IMR-90 (cell line): ENCODE measurements around the gene NRIP3. TPM values are rescaled to one million over a fixed set of nuclear protein-coding genes. Genes with fewer than 3 reads are reported as not detected.

Source experiments
- ATAC-seq: fragments of 200-7000 bp; cut with Tn5 transposase; 2 replicates; pipeline ENCODE4 v1.9.1; 2020; ENCODE audit warnings: low read depth, mild to moderate bottlenecking, moderate library complexity
- BruUV-seq: library from RNA; stranded (reverse); fragments of 400-500 nt; replicated peaks from 2 replicates; lab custom pipeline; 2021; lab: Mats Ljungman, UMichigan
- CTCF ChIA-PET: fragments of 300-600 bp; formaldehyde crosslinking; extraction: SDS; loops from one replicate; lab custom pipeline; 2021; ENCODE audit warnings: antibody characterized with exemption; lab: Yijun Ruan, JAX
- POLR2A ChIA-PET: fragments of 300-600 bp; sonication (Branson Sonifier 250); formaldehyde crosslinking; loops from one replicate; lab custom pipeline; 2022; ENCODE audit warnings: antibody characterized with exemption; ENCODE audit not compliant: unreplicated experiment; lab: Charles Lee
- DNase-seq: peaks from one replicate; pipeline ENCODE4 v3.0.0; 2013
- H2AFZ ChIP-seq: replicated peaks from 2 replicates; pipeline ENCODE3; 2013; ENCODE audit warnings: low read length, mild to moderate bottlenecking; ENCODE audit not compliant: poor library complexity
- H2AK5ac ChIP-seq: 2 replicates; pipeline ENCODE4 v1.6.1; 2013; ENCODE audit warnings: low read depth, low read length, inconsistent platforms
- H2AK9ac ChIP-seq: replicated peaks from 2 replicates; pipeline ENCODE3; 2013; ENCODE audit warnings: mild to moderate bottlenecking, low read depth, low read length, moderate library complexity; ENCODE audit not compliant: poor library complexity
- H2BK120ac ChIP-seq: 2 replicates; pipeline ENCODE4 v1.6.1; 2013; ENCODE audit warnings: low read depth, low read length, inconsistent platforms
- H2BK15ac ChIP-seq: 3 replicates; pipeline ENCODE4 v1.6.1; 2013; ENCODE audit warnings: low read depth, low read length, inconsistent platforms
- H2BK20ac ChIP-seq: 2 replicates; pipeline ENCODE4 v1.6.1; 2013; ENCODE audit warnings: low read depth, mild to moderate bottlenecking, inconsistent platforms, low read length, moderate library complexity
- H2BK5ac ChIP-seq: 2 replicates; pipeline ENCODE4 v1.6.1; 2013; ENCODE audit warnings: mild to moderate bottlenecking, low read depth, low read length, inconsistent platforms; ENCODE audit not compliant: poor library complexity, severe bottlenecking
- H3K14ac ChIP-seq: replicated peaks from 2 replicates; pipeline ENCODE4 v1.6.1; 2013; ENCODE audit warnings: low read depth, low read length, inconsistent platforms
- H3K18ac ChIP-seq: 2 replicates; pipeline ENCODE4 v1.6.1; 2013; ENCODE audit warnings: low read depth, low read length, control low read depth
- H3K23ac ChIP-seq: 2 replicates; pipeline ENCODE4 v1.6.1; 2013; ENCODE audit warnings: low read depth, low read length, inconsistent platforms
- H3K27ac ChIP-seq: 2 replicates; pipeline ENCODE4 v1.5.1; 2013; ENCODE audit warnings: mild to moderate bottlenecking, control low read depth, low read length; ENCODE audit not compliant: insufficient read depth
- H3K27me3 ChIP-seq: 2 replicates; pipeline ENCODE4 v1.6.1; 2013; ENCODE audit warnings: low read length; ENCODE audit not compliant: control insufficient read depth, insufficient read depth
- H3K36me3 ChIP-seq: 2 replicates; pipeline ENCODE4 v1.6.1; 2013; ENCODE audit warnings: low read length, mixed read lengths; ENCODE audit not compliant: control insufficient read depth, insufficient read depth
- H3K4ac ChIP-seq: 2 replicates; pipeline ENCODE4 v1.6.1; 2013; ENCODE audit warnings: low read depth, low read length, inconsistent platforms
- H3K4me1 ChIP-seq: 2 replicates; pipeline ENCODE4 v1.6.1; 2013; ENCODE audit warnings: low read length, mixed read lengths; ENCODE audit not compliant: control insufficient read depth, insufficient read depth
- H3K4me2 ChIP-seq: 2 replicates; pipeline ENCODE4 v1.6.1; 2013; ENCODE audit warnings: low read depth, mild to moderate bottlenecking, control low read depth, low read length, moderate library complexity
- H3K4me3 ChIP-seq: 2 replicates; pipeline ENCODE4 v1.5.1; 2013; ENCODE audit warnings: low read depth, mild to moderate bottlenecking, control low read depth, low read length, moderate library complexity; ENCODE audit not compliant: insufficient read depth
- H3K56ac ChIP-seq: 2 replicates; pipeline ENCODE4 v1.6.1; 2013; ENCODE audit warnings: low read length, inconsistent platforms; ENCODE audit not compliant: insufficient read depth; ENCODE audit errors: extremely low read depth
- H3K79me1 ChIP-seq, 2 experiments: 2 replicates each; pipeline ENCODE4 v1.6.1; 2013; ENCODE audit warnings: low read length in 2 of 2, inconsistent platforms in 1 of 2, low read depth in 1 of 2
- H3K9ac ChIP-seq: 2 replicates; pipeline ENCODE4 v1.6.1; 2013; ENCODE audit warnings: low read depth, low read length, control low read depth
- H3K9me1 ChIP-seq: 2 replicates; pipeline ENCODE4 v1.6.1; 2013; ENCODE audit warnings: low read length, inconsistent platforms; ENCODE audit not compliant: insufficient read depth
- H3K9me3 ChIP-seq: 2 replicates; pipeline ENCODE4 v1.6.1; 2013; ENCODE audit warnings: low read length; ENCODE audit not compliant: control insufficient read depth, insufficient read depth
- H4K20me1 ChIP-seq: 2 replicates; pipeline ENCODE4 v1.6.1; 2013; ENCODE audit warnings: low read length, inconsistent platforms; ENCODE audit not compliant: insufficient read depth
- H4K5ac ChIP-seq: 2 replicates; pipeline ENCODE4 v1.6.1; 2013; ENCODE audit warnings: mild to moderate bottlenecking, low read depth, low read length, control low read depth
- H4K8ac ChIP-seq, 2 experiments: 2 replicates each; pipeline ENCODE4 v1.6.1; 2013; ENCODE audit warnings: low read depth in 2 of 2, low read length in 2 of 2, control low read depth in 1 of 2, inconsistent platforms in 1 of 2
- H4K91ac ChIP-seq: 2 replicates; pipeline ENCODE4 v1.6.1; 2013; ENCODE audit warnings: low read depth, low read length, inconsistent platforms; ENCODE audit not compliant: insufficient read depth
- CHD1 ChIP-seq: IDR thresholded peaks from 2 replicates; pipeline ENCODE4 v1.6.1; 2012; ENCODE audit warnings: low read depth, low read length, improper control_type of control experiment
- CTCF ChIP-seq: conservative IDR thresholded peaks from 2 replicates; pipeline ENCODE4 v1.5.1; 2012; ENCODE audit warnings: mild to moderate bottlenecking, low read depth, low read length, improper control_type of control experiment
- FOS ChIP-seq: fragments of 150-350 bp; IDR thresholded peaks from 2 replicates; pipeline ENCODE4 v1.6.1; 2016; ENCODE audit warnings: low read depth, low read length
- MAZ ChIP-seq: IDR thresholded peaks from 2 replicates; pipeline ENCODE4 v1.6.1; 2012; ENCODE audit warnings: low read depth, mild to moderate bottlenecking, low read length, improper control_type of control experiment, moderate library complexity, borderline replicate concordance
- MXI1 ChIP-seq: IDR thresholded peaks from 2 replicates; pipeline ENCODE4 v1.6.1; 2012; ENCODE audit warnings: low read depth, mild to moderate bottlenecking, low read length, moderate library complexity, borderline replicate concordance
- RAD21 ChIP-seq: IDR thresholded peaks from 2 replicates; pipeline ENCODE4 v1.6.1; 2012; ENCODE audit warnings: low read length, improper control_type of control experiment
- RFX5 ChIP-seq: IDR thresholded peaks from 2 replicates; pipeline ENCODE4 v1.8.0; 2012; ENCODE audit warnings: low read depth, mild to moderate bottlenecking, low read length, moderate library complexity
- SMC3 ChIP-seq: fragments of 150-350 bp; IDR thresholded peaks from 2 replicates; pipeline ENCODE4 v1.6.1; 2016; ENCODE audit warnings: low read depth, mild to moderate bottlenecking, antibody characterized with exemption, low read length, moderate library complexity
- WGBS, 2 experiments: methylation state at CpG; one replicate each; pipeline versions ENCODE4 v1.1.5 to v1.1.7; 2013; ENCODE audit warnings: missing lambda C conversion rate in 2 of 2; ENCODE audit not compliant: insufficient read length in 1 of 2; ENCODE audit errors: extremely low coverage in 2 of 2; 5-methylcytosine and 5-hydroxymethylcytosine counted together
- dilution Hi-C: fragments of 300-500 bp; cut with HindIII; formaldehyde crosslinking; loops from one replicate; pipeline ENCODE4 v1.14.3; 2018; ENCODE audit warnings: low sequenced_read_pairs; ENCODE audit not compliant: unreplicated experiment
- in situ Hi-C: fragments of 300-500 bp; cut with MboI; formaldehyde crosslinking; loops from 3 replicates; pipeline ENCODE4 v1.14.3; 2019; ENCODE audit warnings: low sequenced_read_pairs, inconsistent platforms, mixed read lengths
- intact Hi-C: fragments of 100-400 bp; cut with micrococcal nuclease; formaldehyde crosslinking; loops from 2 replicates; pipeline ENCODE4 v1.10.0; 2022
- polyA plus RNA-seq, 3 experiments: library from polyadenylated mRNA; depleted of rRNA; stranded (reverse); fragments of >200 nt; gene quantifications; 2 replicates each; pipeline ENCODE4 v1.2.3, GENCODE V29; 2012; ENCODE audit warnings: low replicate concordance in 1 of 3
- total RNA-seq: library from RNA; depleted of rRNA; stranded (reverse); fragments of >200 nt; gene quantifications from 2 replicates; pipeline ENCODE4 v1.2.3, GENCODE V29; 2012
- TF ChIP-seq, protein P1 (sequence below): fragments of 150-350 bp; IDR thresholded peaks from 2 replicates; pipeline ENCODE4 v1.6.1; 2017; ENCODE audit warnings: mild to moderate bottlenecking, antibody characterized with exemption, low read length, low read depth

NRIP3 gene
- total and polyA plus RNA-seq, 2 of the 4 experiments (the other 2 are of a cell fraction): 11.5 to 43.6 TPM

- no TSS peak for BruUV-seq
- Histone ChIP-seq H3K9me1 (peaks cover 4% of the 10 kb centered on the region; the same call in 1 of the 2 replicates), H2AK9ac (no peak overlapping the region), H3K56ac (no peak overlapping the region), H4K8ac (no peak overlapping the region), H2BK15ac (no peak overlapping the region), H3K4ac (no peak overlapping the region), H3K4me2 (no peak overlapping the region), H2AK5ac (no peak overlapping the region; the same call in 1 of the 2 replicates), H2BK5ac (no peak overlapping the region), H2AFZ (no peak overlapping the region), H3K79me1 (no peaks in the 10 kb centered on the region), H3K4me1 (no peaks in the 10 kb centered on the region), H3K9ac (no peak overlapping the region), H2BK20ac (no peak overlapping the region), H3K27me3 (no peaks in the 10 kb centered on the region; the same call in 1 of the 2 replicates), H4K91ac (no peak overlapping the region), H3K36me3 (no peaks in the 10 kb centered on the region), H3K18ac (no peak overlapping the region), H4K20me1 (no peaks in the 10 kb centered on the region), H3K14ac (no peak overlapping the region), H3K27ac (no peak overlapping the region), H4K5ac (no peak overlapping the region), H3K4me3 (no peak overlapping the region), H3K23ac (no peak overlapping the region), H2BK120ac (no peak overlapping the region), H3K9me3 (no peaks in the 10 kb centered on the region)
- intact Hi-C loops (no loop called here), dilution Hi-C loops (no loop called here), in situ Hi-C loops (loop anchor here (25.0 kb wide), 1 partner anchor 499 kb away; no protein-coding TSS in a partner anchor)
- ChIA-PET POLR2A (no interaction called here), CTCF (interaction anchor here (0.6 to 1.0 kb wide), 2 partner anchors 124 to 223 kb away, joined by 3 read pairs; no protein-coding TSS in a partner anchor)
- WGBS, 2 experiments: 80% methylated on average over 3 of the region's 4 CpGs; no CpG with 5 or more reads in 1 of the 2 experiments
- TF ChIP-seq RFX5 (no peak), MAZ (no peak), SMC3 (no peak), FOS (no peak), CHD1 (no peak), MXI1 (no peak), RAD21 (no peak), CTCF (no peak)
- TF ChIP-seq, protein P1, sequence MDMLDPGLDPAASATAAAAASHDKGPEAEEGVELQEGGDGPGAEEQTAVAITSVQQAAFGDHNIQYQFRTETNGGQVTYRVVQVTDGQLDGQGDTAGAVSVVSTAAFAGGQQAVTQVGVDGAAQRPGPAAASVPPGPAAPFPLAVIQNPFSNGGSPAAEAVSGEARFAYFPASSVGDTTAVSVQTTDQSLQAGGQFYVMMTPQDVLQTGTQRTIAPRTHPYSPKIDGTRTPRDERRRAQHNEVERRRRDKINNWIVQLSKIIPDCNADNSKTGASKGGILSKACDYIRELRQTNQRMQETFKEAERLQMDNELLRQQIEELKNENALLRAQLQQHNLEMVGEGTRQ: no peak
- no peak for ATAC-seq
- no peak for DNase-seq
These were observed 9.6 kb upstream of the NRIP3 start for GRCh38 chr11:9013373-9013772.
